HepG2 (cell line): ENCODE results near the gene HMGN4. TPM values are rescaled to one million over a fixed set of nuclear protein-coding genes. Genes with fewer than 3 reads are reported as not detected.
A peak's percentile ranks its signal among the peaks of the same experiment; 100 is the strongest.

Experiments used
- DR1 ChIP-seq: sonication (generic); formaldehyde crosslinking; IDR thresholded peaks from 2 replicates; pipeline ENCODE4 v1.8.0; 2021; ENCODE audit warnings: mild to moderate bottlenecking, missing genetic modification reagents, inconsistent platforms
- FOXP4 ChIP-seq: sonication (generic); formaldehyde crosslinking; IDR thresholded peaks from 2 replicates; pipeline ENCODE4 v1.4.0; 2020; ENCODE audit warnings: missing genetic modification reagents
- HNRNPK ChIP-seq: fragments of 200-400 bp; formaldehyde crosslinking; IDR thresholded peaks from 2 replicates; pipeline ENCODE4 v1.6.1; 2018; ENCODE audit warnings: low read length, low read depth, moderate library complexity, mild to moderate bottlenecking; ENCODE audit not compliant: poor library complexity, severe bottlenecking
- IRF1 ChIP-seq: sonication (generic); formaldehyde crosslinking; IDR thresholded peaks from 2 replicates; pipeline ENCODE4 v1.4.0; 2020; ENCODE audit warnings: low read depth, mild to moderate bottlenecking, missing genetic modification reagents
- NFE2 ChIP-seq: sonication (generic); formaldehyde crosslinking; IDR thresholded peaks from 2 replicates; pipeline ENCODE4 v1.4.0; 2020; ENCODE audit warnings: missing genetic modification reagents
- PLSCR1 ChIP-seq: sonication (generic); formaldehyde crosslinking; IDR thresholded peaks from 2 replicates; pipeline ENCODE4 v1.5.0; 2020; ENCODE audit warnings: missing genetic modification reagents, mild to moderate bottlenecking, borderline replicate concordance
- SAP130 ChIP-seq: IDR thresholded peaks from 2 replicates; pipeline ENCODE4 v1.6.1; 2016; ENCODE audit warnings: low read depth
- STAT6 ChIP-seq: sonication (generic); formaldehyde crosslinking; IDR thresholded peaks from 2 replicates; pipeline ENCODE4 v1.4.0; 2020; ENCODE audit warnings: missing genetic modification reagents, mild to moderate bottlenecking, borderline replicate concordance
- TGIF2 ChIP-seq: IDR thresholded peaks from 2 replicates; pipeline ENCODE4 v1.6.1; 2016; ENCODE audit warnings: control low read depth, missing compliant biosample characterization
- ZBTB49 ChIP-seq: sonication (generic); formaldehyde crosslinking; IDR thresholded peaks from 2 replicates; pipeline ENCODE4 v1.4.0; 2020; ENCODE audit warnings: missing genetic modification reagents, borderline replicate concordance
- ZFP82 ChIP-seq: sonication (generic); formaldehyde crosslinking; IDR thresholded peaks from 2 replicates; pipeline ENCODE4 v1.5.1; 2020; ENCODE audit warnings: mild to moderate bottlenecking, missing genetic modification reagents, borderline replicate concordance
- ZNF18 ChIP-seq: sonication (generic); formaldehyde crosslinking; IDR thresholded peaks from 2 replicates; pipeline ENCODE4 v1.8.0; 2022; ENCODE audit warnings: mild to moderate bottlenecking, missing genetic modification reagents; ENCODE audit not compliant: insufficient replicate concordance
- ZNF30 ChIP-seq: sonication (generic); formaldehyde crosslinking; IDR thresholded peaks from 2 replicates; pipeline ENCODE4 v1.5.0; 2020; ENCODE audit warnings: mild to moderate bottlenecking, missing genetic modification reagents
- ZNF619 ChIP-seq: sonication (generic); formaldehyde crosslinking; IDR thresholded peaks from 2 replicates; pipeline ENCODE4 v1.4.0; 2020; ENCODE audit warnings: mild to moderate bottlenecking, missing genetic modification reagents
- ZNF672 ChIP-seq: sonication (generic); formaldehyde crosslinking; IDR thresholded peaks from 2 replicates; pipeline ENCODE4 v1.8.1; 2022; ENCODE audit warnings: missing genetic modification reagents
- ZNF747 ChIP-seq: sonication (generic); formaldehyde crosslinking; IDR thresholded peaks from 2 replicates; pipeline ENCODE4 v1.8.1; 2023; ENCODE audit warnings: missing genetic modification reagents, mild to moderate bottlenecking, borderline replicate concordance
- polyA plus RNA-seq, 8 experiments: library from polyadenylated mRNA; depleted of rRNA in 3 of 8; stranded (reverse) in 7 of 8; unstranded in 1 of 8; fragments of >200 nt; fragmentation: Illumina TruSeq in 4 of 8; extraction: Trizol in 4 of 8; gene quantifications; 2 replicates each; pipeline versions ENCODE4 v1.2.1 to v1.2.3, GENCODE V29; 2011 to 2016; ENCODE audit warnings: low read depth in 4 of 8, missing spikeins in 1 of 8, mixed read lengths in 1 of 8; ENCODE audit not compliant: insufficient read depth in 1 of 8
- total RNA-seq, 5 experiments: library from RNA; depleted of rRNA; stranded (reverse); fragments of >200 nt; fragmentation: Illumina TruSeq; extraction: Trizol; gene quantifications; 2 replicates each; pipeline ENCODE4 v1.2.3, GENCODE V29; 2016; ENCODE audit warnings: low read depth in 1 of 5

The HMGN4 gene
- total and polyA plus RNA-seq, 2 of the 13 experiments (the other 11 are each of a cell fraction or from before 2014, with no cell fraction given): 39.9 to 52.1 TPM

- no peak; the same call in 1 of the 2 replicates for TF ChIP-seq FOXP4 (CRISPR knock-in tag)
- TF ChIP-seq TGIF2 (CRISPR knock-in tag): peak; percentile 44; the same call in 1 of the 2 replicates
- no peak for TF ChIP-seq HNRNPK
- no peak for TF ChIP-seq ZBTB49
- 0 out of 2 replicates have a peak, but pooled peaks have one; percentile 63 for TF ChIP-seq ZFP82 (CRISPR knock-in tag)
- 0 out of 2 replicates have a peak, but pooled peaks have one; percentile 82 for TF ChIP-seq ZNF30 (CRISPR knock-in tag)
- TF ChIP-seq DR1 (CRISPR knock-in tag): no peak
- no peak for TF ChIP-seq NFE2
- no peak for TF ChIP-seq IRF1 (CRISPR knock-in tag)
- TF ChIP-seq ZNF18 (CRISPR knock-in tag): no peak
- no peak for TF ChIP-seq PLSCR1 (CRISPR knock-in tag)
- TF ChIP-seq STAT6 (CRISPR knock-in tag): 0 out of 2 replicates have a peak, but pooled peaks have one; percentile 29
- TF ChIP-seq ZNF619: 0 out of 2 replicates have a peak, but pooled peaks have one; percentile 51
- TF ChIP-seq ZNF672: no peak
- peak; percentile 90 for TF ChIP-seq SAP130 (CRISPR knock-in tag)
- TF ChIP-seq ZNF747 (CRISPR knock-in tag): no peak
These were observed 17.8 kb upstream of the HMGN4 start (continued) for GRCh38 chr6:26520237-26520849.
